Kidney epithelial cell (primary cell): ENCODE measurements around the gene BCAS3. TPM values are rescaled to one million over a fixed set of nuclear protein-coding genes. Genes with fewer than 3 reads are reported as not detected.

Experiments
- DNase-seq: peaks from one replicate; pipeline ENCODE4 v3.0.0-alpha.2; 2010; ENCODE audit warnings: low read depth
- H3K27me3 ChIP-seq: 2 replicates; pipeline ENCODE4 v1.6.0; 2011; ENCODE audit warnings: low read length; ENCODE audit not compliant: control insufficient read depth, insufficient read depth
- H3K36me3 ChIP-seq: 2 replicates; pipeline ENCODE4 v1.5.1; 2011; ENCODE audit warnings: low read length; ENCODE audit not compliant: control insufficient read depth, insufficient read depth
- H3K4me3 ChIP-seq: 2 replicates; pipeline ENCODE4 v1.5.1; 2011; ENCODE audit warnings: low read depth, mild to moderate bottlenecking, control low read depth, low read length
- total RNA-seq: library from RNA; depleted of rRNA; stranded (reverse); fragments of >200 nt; gene quantifications from 2 replicates; pipeline ENCODE4 v1.2.3, GENCODE V29; 2015
- TF ChIP-seq, protein P1 (sequence below): IDR thresholded peaks from 2 replicates; pipeline ENCODE4 v1.5.1; 2011; ENCODE audit warnings: mild to moderate bottlenecking, moderate library complexity, low read length, control low read depth, inconsistent platforms; ENCODE audit not compliant: insufficient read depth, poor library complexity, severe bottlenecking

The BCAS3 gene
- total RNA-seq, 1 donor from 2014 or later = 26.7 TPM

GRCh38 chr17:61406537-61406845 is 728.8 kb downstream of the BCAS3 start:
- DNase-seq = no peak
- Histone ChIP-seq H3K27me3 (peaks cover 88% of the 10 kb centered on the region), H3K4me3 (no peak overlapping the region), H3K36me3 (no peaks in the 10 kb centered on the region)
- TF ChIP-seq, protein P1, sequence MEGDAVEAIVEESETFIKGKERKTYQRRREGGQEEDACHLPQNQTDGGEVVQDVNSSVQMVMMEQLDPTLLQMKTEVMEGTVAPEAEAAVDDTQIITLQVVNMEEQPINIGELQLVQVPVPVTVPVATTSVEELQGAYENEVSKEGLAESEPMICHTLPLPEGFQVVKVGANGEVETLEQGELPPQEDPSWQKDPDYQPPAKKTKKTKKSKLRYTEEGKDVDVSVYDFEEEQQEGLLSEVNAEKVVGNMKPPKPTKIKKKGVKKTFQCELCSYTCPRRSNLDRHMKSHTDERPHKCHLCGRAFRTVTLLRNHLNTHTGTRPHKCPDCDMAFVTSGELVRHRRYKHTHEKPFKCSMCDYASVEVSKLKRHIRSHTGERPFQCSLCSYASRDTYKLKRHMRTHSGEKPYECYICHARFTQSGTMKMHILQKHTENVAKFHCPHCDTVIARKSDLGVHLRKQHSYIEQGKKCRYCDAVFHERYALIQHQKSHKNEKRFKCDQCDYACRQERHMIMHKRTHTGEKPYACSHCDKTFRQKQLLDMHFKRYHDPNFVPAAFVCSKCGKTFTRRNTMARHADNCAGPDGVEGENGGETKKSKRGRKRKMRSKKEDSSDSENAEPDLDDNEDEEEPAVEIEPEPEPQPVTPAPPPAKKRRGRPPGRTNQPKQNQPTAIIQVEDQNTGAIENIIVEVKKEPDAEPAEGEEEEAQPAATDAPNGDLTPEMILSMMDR = no peak

DNA sequence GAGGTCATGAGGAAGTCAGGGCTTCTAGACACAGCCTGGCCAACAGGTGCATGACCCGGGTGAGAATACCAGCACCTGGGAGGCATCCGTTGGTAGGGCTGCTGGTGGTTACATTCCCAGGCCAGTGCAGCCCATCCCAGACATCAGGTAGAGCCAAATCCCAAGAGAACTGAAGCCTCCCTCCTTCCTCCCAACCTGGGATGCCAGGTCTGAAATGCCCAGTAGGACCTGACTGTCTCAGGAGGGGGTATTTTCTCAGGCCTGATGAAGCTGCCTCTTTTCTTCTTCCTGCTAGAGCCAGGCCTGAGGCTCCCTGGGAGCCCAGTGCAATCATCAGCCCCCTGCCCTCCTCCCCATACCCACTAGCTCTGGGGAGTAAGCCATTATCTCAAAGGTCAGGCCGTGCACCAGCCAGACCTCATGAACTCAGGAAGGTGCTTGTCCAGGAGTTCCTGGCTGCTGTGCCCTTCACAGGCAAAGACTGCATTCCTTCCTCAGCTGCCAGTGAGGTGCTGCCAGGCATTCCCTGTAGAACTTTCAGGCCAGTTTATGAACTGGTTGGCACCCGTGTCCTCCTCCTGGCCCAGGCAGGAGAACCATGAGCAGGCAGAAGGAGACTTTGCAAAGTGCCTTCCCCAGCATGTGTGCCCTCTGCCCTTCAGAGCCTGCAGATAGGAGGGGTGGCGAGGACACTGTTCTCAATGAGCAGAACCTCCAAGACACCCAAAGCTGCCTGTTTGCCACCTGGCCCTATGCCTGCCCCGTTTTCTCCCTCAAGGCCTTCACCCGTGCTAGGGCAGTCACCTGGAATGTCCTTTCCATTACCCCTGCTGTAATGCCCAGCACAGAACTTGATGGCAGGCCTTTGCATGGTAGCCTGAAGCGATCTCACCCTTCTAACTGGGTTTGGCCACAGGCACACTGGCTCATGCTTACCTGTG is 729.6 kb downstream of the BCAS3 start:
- peaks cover 85% of the 10 kb centered on the region for H3K27me3 ChIP-seq
- no peaks in the 10 kb centered on the region for H3K36me3 ChIP-seq
- no peak overlapping the region for H3K4me3 ChIP-seq
- TF ChIP-seq, protein P1 = no peak
- DNase-seq = no peak

DNA sequence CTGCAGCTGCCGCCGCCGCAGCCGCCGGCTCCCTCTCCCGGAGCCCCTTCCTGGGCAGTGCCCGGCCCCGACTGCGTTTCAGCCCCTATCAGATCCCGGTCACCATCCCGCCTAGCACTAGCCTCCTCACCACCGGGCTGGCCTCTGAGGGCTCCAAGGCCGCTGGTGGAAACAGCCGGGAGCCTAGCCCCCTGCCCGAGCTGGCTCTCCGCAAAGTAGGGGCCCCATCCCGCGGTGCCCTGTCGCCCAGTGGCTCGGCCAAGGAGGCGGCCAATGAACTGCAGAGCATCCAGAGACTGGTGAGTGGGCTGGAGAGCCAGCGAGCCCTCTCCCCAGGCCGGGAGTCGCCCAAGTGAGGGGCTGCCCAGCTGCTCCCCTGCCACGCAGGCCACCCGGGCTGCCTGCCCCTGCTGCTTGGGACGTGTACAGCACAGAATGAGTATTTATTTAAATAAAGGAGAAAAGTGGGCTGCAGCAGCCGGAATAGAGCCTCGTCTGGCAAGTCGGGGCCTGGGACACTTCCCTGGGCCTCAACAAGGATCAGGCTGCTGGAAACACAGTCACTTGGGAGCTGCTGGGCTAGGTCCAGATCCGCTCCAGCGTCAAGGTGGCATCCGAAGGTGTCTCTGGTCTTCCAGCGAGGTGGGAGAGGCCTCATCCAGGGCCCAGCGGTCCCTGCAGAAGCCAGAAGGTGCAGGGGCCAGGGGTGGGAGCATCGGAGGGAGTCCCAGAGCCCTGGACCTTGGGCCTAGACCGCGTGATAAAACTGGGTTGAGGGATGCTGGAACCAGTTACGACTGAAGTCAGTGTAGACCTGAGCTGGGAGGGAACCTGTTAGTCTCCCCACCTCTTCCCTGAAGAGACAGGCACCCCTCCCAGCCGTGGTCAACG is 730.7 kb downstream of the BCAS3 start:
- no peak overlapping the region for H3K4me3 ChIP-seq
- TF ChIP-seq, protein P1 = no peak
- H3K36me3 ChIP-seq = no peaks in the 10 kb centered on the region
- H3K27me3 ChIP-seq = peaks cover 84% of the 10 kb centered on the region
- DNase-seq = no peak

DNA sequence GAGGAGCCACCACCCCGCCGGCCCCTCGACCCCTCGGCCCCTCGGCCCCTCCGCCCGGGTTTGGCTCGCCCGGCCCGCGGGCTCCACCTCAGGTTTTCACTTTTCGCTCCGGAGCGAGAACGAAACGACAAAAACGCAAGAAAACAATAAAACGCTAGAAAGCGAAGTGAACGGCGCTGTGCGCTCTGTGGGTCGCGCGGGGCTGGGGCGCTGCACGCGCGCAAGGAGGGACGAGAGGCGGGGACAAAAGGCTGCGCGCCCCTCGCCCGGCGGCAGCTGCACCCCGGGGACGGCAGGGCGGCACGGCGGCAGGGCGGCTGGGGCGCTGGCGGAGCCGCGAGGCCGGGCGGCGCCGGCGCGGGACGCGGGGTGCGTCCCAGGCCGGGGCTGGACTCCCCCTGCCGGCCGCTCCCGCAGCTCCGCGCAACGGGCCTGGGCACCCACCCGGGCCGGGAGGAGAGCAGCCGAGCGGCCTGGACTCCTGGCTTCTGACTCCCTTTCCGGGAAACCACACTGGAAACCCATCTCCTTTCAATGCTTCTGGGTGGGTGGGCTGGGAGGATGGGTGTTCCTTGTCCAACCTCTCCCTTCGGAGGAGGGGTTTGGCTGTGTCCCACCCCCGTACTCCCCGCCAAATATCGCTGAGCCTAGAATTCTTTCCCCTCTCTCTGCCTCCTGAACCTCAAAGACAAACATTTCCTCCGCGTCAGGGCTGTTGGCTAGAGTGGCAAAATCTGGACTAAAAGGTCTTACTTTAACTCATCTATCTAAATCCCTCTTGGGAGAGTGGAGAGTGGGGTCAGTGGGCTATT is 731.9 kb downstream of the BCAS3 start:
- Histone ChIP-seq H3K27me3 (peaks cover 73% of the 10 kb centered on the region), H3K4me3 (peak overlapping the region; percentile 35), H3K36me3 (no peaks in the 10 kb centered on the region)
- TF ChIP-seq, protein P1 = peak; percentile 48
- DNase-seq = no peak

DNA sequence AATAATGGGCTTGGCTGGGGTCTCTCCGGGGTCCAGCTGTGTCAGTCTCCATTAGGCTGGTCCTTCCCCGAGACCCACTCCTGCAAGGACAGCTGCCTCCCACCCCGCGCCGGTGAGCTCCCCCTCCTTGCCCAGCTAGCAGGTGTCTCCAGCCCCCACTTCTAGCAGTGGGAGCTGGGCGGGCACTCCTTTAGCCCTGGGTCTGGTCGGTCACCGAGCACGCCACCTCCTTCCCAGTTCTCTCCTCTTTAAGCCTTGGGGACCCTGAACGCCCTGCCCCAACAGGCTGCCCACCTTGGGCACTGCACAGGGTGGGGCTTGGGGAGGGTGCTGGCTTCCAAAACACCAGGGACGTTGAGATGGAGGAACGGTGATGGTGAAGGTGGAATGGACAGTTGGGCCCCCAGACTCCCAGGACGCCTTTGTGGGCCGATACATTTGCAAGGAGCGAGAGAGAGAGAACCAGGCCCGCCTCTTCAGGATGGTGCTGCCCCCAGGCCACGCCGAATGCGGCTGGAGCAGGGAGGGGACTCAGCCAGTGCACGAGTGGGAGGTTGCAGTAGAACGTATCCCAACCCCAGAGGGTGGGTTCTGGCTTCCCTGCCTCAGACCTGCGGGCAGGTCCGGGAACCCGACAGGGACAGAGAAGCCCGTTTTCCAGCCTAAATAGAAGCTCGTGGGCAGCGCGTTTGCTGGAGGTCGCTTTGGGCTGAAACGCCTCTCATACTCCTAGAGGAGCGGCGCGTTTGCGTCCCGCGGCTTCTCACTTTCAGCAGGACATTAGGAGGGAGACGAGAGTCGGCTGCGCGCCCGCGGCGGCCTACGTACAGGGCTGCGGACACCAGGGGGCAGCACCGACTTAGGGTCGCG is 732.7 kb downstream of the BCAS3 start:
- no peak overlapping the region for H3K4me3 ChIP-seq

More for the DNA sequence above, 732.7 kb downstream of the BCAS3 start:
- Histone ChIP-seq H3K27me3 (peaks cover 64% of the 10 kb centered on the region), H3K36me3 (no peaks in the 10 kb centered on the region)
- no peak for DNase-seq
- TF ChIP-seq, protein P1 = peak; percentile 56
